HG02852 (cell line): Measurements from ENCODE around the gene OXSR1.
A peak's percentile ranks its signal among the peaks of the same experiment; 100 is the strongest.
"Not testable (repeated sequence)": the region's sequence is repeated elsewhere in the genome, so short reads cannot be mapped to it uniquely, and the experiment has no call there.

Experiments
- ATAC-seq: cut with Tn5 transposase; IDR thresholded peaks from one replicate; pipeline ENCODE4 v1.9.1; 2021; ENCODE audit warnings: mild to moderate bottlenecking, moderate library complexity; ENCODE audit not compliant: unreplicated experiment

Gene OXSR1

GRCh38 chr3:38163841-38164642, 1.3 kb upstream of the OXSR1 start:
- no peak for ATAC-seq

- ATAC-seq, result peak; percentile 19
Measured at GRCh38 chr3:38164643-38164951, 740 bp upstream of the OXSR1 start.

DNA sequence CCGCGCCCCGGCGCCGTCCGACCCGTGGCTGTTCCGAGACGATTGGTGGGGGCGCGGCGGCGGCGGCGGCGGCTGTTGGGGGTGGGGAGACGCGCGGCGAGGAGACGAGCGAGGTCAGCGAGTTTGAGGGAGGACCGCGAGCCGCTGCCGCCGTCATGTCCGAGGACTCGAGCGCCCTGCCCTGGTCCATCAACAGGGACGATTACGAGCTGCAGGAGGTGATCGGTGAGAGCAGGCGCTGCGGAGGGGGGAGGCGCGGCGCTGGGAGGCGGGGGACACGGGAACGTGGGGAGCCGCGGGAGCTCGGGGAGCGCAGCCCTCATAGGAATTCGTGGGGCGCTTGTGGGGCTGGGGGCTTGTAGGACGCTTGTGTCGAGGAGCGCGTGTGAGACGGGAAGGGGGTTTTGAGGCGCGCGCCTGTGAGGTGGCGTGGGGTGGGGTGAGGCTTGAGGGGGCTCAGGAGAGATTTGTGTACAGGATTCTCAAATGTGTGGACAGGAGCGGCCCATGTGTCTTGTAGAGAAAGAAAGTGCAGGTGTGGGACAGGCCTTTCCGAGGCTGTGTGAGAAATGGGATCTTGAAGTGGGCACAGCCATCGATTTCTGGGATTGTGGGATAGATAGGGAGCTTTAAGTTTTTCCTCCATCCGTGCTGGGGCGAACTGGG, 518 bp downstream of the OXSR1 start:
- ATAC-seq, result no peak

GRCh38 chr3:38167591-38167990, 2.3 kb downstream of the OXSR1 start:
- ATAC-seq, result no peak

GRCh38 chr3:38168151-38169026, 3.1 kb downstream of the OXSR1 start:
- ATAC-seq, result no peak

GRCh38 chr3:38169027-38169317, 3.6 kb downstream of the OXSR1 start:
- no peak for ATAC-seq

DNA sequence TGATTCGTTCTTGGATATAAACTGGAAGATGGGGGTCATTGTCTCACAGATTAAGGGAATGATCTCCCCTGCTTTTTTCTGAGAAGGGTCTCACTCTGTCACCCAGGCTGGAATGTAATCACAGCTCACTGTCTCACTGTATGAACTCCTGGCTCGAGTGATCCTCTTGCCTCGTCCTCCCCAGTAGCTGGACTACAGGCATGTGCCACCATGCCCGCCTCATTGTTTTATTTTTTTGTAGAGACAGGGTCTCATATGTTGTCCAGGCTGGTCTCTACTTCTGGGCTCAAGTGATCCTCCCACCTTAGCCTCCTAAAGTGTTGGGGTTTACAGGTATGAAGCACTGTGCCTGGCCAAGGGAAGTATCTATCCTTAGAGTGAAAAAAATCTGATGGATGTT, 5.4 kb downstream of the OXSR1 start:
- ATAC-seq, result no peak

DNA sequence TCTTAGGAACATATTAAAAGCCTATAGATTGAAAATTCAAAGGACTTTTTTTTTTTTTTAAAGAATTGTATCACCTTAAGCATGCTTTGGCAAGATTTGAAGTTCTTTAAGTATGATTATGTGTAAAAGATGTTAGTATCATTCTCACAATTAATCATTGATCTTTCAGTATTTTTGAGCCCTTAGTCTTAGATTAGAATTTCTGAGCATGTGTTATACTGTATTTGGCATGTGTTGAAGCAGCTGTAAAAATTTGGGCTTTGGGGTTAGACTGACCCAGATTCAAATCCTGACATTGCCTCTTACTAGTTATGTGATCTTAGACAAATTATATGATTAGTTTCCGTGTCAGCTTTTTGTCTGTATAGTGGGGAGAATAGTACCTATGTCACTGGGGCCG, 6.3 kb downstream of the OXSR1 start:
- no peak for ATAC-seq

- ATAC-seq, result peak; percentile 52
Measured at GRCh38 chr3:38173834-38174418, 8.6 kb downstream of the OXSR1 start.

GRCh38 chr3:38177181-38177580, 11.8 kb downstream of the OXSR1 start:
- no peak for ATAC-seq

DNA sequence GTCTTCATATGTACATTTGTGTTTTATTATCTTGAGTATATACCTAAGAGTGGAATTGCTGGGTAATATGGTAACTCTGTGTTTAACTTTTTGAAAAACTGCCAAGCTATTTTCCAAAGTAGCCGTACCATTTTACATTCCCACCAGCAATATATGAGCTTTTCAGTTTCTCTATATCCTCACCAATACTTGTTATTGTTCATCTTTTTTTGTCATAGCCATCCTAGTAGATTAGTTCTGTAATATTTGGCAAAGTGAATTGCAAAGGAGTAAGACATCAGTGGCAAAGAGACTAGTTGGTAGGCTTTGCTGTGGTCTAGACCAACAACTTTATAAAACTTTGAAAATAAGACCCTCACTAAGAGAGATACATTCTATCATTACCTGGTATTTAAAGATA, 21.4 kb downstream of the OXSR1 start:
- no peak for ATAC-seq

- ATAC-seq, result no peak
Measured at GRCh38 chr3:38190481-38190881, 25.1 kb downstream of the OXSR1 start.

DNA sequence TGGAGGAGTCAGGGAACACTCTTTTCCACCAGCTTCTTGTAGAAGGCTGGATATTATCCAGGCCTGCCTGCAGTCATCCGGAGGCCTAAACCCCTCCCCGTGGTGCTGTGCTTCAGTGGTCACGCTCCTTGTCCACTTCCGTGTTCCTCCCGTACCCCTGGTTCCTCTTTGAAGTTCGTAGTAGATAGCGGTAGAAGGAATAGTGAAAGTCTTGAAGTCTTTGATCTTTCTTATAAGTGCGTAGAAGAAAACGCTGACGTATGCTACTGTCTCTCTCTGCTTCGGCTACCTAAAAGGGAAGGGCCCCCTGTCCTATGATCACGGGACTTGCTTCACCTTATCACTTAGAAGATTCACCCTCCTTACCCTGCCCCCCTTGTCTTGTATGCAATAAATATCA, 37.6 kb downstream of the OXSR1 start:
- not testable (repeated sequence) for ATAC-seq

GRCh38 chr3:38203690-38204089, 38.4 kb downstream of the OXSR1 start:
- no peak for ATAC-seq

DNA sequence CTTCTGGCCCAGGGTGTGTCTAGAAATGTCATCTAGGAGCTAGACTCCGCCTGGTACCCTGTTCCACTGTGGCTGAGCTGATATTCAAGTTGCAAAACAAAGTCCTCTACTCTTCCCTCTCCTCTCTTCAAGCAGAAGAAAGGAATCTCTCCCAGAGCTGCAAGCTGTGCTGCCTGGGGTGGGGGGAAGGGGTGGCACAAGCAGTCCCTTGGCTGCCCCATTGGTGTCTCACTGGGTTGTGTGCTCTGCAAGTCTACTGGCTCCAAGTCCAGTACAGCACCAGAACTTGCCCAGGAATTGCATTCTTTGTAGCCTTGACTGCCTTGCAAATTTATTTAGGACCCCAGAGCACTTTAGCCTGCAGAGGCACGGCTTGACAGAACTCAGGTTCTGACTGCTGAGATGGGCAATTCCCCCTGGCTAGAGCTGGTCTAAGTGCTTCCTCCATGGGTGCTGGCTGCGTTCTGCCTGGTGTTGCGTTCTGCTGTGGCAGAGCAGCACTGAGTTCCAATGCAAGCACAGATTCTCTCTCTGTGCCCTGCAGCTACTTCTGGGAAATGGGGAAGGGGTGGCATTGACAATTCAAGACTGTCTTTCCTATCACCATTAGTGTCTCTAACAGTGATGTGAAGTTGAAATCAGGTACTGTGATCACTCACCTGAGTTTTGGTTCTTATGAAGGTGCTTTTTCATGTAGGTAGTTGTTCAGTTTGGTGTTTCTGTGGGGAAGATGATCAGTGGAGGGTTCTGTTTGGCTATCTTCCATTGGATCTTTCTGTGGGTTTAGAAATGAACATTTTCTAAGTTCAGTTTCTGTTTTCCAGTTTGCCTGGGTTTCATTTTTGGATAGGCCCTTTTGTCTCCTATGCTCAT, 39.5 kb downstream of the OXSR1 start:
- no peak for ATAC-seq

DNA sequence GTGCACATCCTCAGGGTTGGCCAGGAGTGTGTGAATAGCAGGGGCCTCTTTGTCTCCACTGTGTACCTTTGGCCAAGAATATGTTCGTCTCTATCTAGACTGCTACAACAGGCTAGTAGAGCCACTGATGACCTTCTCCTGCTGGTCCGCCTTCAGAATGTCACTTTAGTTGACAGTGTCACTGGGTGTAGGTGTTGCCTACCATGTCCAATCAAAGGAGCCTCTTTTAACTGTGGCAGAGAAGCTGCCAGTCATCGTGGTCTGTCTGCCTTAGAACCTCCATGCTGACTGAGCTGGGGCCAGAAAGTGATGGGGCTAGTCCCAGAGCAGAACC, 40.1 kb downstream of the OXSR1 start:
- ATAC-seq, result no peak

DNA sequence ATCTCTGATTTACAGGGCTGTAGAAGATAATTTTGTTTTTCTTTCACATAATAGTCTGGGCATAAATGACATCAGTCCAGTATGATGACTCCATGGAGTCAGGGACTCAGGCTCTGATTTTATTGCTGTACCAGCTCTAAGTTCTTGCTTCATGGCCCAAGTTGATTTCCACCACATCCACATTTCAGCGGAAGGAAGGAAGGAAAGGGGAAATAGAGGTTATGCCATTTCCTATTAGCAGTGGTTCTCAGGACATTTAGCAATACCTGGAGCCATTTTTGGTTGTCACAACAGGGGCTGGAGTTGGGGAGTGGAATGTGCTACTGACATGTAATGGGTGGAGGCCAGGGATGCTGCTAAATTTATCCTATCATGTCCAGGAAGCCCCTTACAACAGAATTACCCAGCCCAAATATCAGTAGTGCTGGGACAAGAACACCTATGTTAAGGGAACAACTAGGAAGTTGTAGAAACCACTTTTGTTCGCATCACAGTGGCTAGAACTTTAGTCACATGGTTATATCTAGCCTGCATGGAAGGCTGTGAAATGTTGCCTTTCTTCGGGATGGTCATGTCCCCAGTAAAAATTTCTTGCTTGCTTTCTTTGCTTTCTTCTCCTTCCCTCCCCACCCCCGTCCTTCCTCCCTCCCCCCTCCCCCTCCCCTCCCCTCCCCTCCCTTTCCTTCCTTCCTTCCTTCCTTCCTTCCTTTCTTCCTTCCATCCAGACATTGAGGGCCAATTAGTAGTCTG, 42.1 kb downstream of the OXSR1 start:
- no peak for ATAC-seq

GRCh38 chr3:38210141-38210757, 44.9 kb downstream of the OXSR1 start:
- ATAC-seq, result peak; percentile 86

GRCh38 chr3:38212141-38212540, 46.8 kb downstream of the OXSR1 start:
- no peak for ATAC-seq

DNA sequence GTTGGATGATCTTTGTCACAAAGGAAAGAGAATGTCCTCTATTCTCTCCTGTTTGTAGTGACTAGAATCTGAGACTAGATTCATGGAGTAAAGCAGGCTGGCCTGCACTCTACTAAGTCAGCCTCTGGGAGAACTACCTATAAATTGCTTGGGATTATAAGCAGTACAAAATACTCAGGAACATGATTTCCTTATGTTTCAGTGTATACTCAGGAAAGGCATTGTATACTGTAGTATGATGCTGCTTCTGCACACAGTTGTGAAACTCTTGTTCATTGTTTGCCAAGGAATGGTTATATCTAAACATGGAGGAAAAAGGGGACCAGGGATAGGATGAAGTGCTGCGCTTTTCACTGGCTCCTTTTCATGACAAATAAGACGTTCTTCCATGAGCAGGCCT, 49.2 kb downstream of the OXSR1 start:
- ATAC-seq, result no peak
